Naive thymus-derived CD4-positive, alpha-beta T cell (primary cell): ENCODE data around the gene TUT4. TPM values are rescaled to one million over a fixed set of nuclear protein-coding genes. Genes with fewer than 3 reads are reported as not detected.

Source experiments
- ATAC-seq: fragments of 150-1000 bp; cut with Tn5 transposase; 2 replicates; pipeline ENCODE4 v1.10.0; 2021; ENCODE audit warnings: mild to moderate bottlenecking, moderate library complexity
- CTCF ChIA-PET: fragments of 350-600 bp; sonication (Branson Sonifier 250); formaldehyde crosslinking; loops from one replicate; lab custom pipeline; 2021; ENCODE audit warnings: antibody characterized with exemption; lab: Charles Lee
- POLR2A ChIA-PET: fragments of 350-600 bp; sonication (Branson Sonifier 250); formaldehyde crosslinking; loops from one replicate; lab custom pipeline; 2021; ENCODE audit warnings: antibody characterized with exemption, inconsistent platforms; lab: Charles Lee
- DNase-seq, 9 donors: peaks; one replicate each; pipeline versions ENCODE4 v3.0.0 to v3.0.0-alpha.2; 2020 to 2022; ENCODE audit warnings: mixed read lengths in 1 of 9
- H3K27ac ChIP-seq: one replicate; pipeline ENCODE4 v1.7.0; 2013; ENCODE audit warnings: mild to moderate bottlenecking, low read depth, low read length, moderate library complexity
- H3K27me3 ChIP-seq, 2 donors: one replicate each; pipeline ENCODE4 v1.7.0; 2013; ENCODE audit warnings: low read length in 2 of 2, mild to moderate bottlenecking in 2 of 2, moderate library complexity in 2 of 2; ENCODE audit not compliant: control insufficient read depth in 2 of 2, insufficient read depth in 2 of 2
- H3K36me3 ChIP-seq, 3 experiments: 1 replicate in 2 of 3; 2 replicates in 1 of 3; pipeline ENCODE4 v1.7.0; 2013; ENCODE audit warnings: low read length in 3 of 3, mild to moderate bottlenecking in 3 of 3, moderate library complexity in 1 of 3; ENCODE audit not compliant: insufficient read depth in 3 of 3, control insufficient read depth in 2 of 3
- H3K4me1 ChIP-seq, 2 donors: one replicate each; pipeline ENCODE4 v1.7.0; 2013; ENCODE audit warnings: low read length in 2 of 2, mild to moderate bottlenecking in 2 of 2, moderate library complexity in 1 of 2; ENCODE audit not compliant: control insufficient read depth in 2 of 2, insufficient read depth in 2 of 2
- H3K4me3 ChIP-seq: 2 replicates; pipeline ENCODE4 v1.7.0; 2013; ENCODE audit warnings: mild to moderate bottlenecking, low read length
- H3K9me3 ChIP-seq, 3 experiments: 1 replicate in 2 of 3; 2 replicates in 1 of 3; pipeline ENCODE4 v1.7.0; 2013; ENCODE audit warnings: low read length in 3 of 3; ENCODE audit not compliant: control insufficient read depth in 2 of 3
- H3K27ac Mint-ChIP-seq, 9 donors: one replicate each; pipeline ENCODE4 v1.8.0; 2020 to 2022; ENCODE audit warnings: mixed read lengths in 9 of 9, mild to moderate bottlenecking in 8 of 9, moderate library complexity in 5 of 9, inconsistent platforms in 2 of 9
- H3K27me3 Mint-ChIP-seq, 5 donors: one replicate each; pipeline ENCODE4 v1.8.0; 2021 to 2022; ENCODE audit warnings: mixed read lengths in 5 of 5, mild to moderate bottlenecking in 1 of 5
- H3K36me3 Mint-ChIP-seq, 5 donors: one replicate each; pipeline ENCODE4 v1.8.0; 2020 to 2022; ENCODE audit warnings: mixed read lengths in 5 of 5, mild to moderate bottlenecking in 3 of 5, inconsistent platforms in 1 of 5
- H3K4me1 Mint-ChIP-seq, 7 donors: one replicate each; pipeline ENCODE4 v1.8.0; 2020 to 2022; ENCODE audit warnings: mixed read lengths in 7 of 7, mild to moderate bottlenecking in 3 of 7, inconsistent platforms in 1 of 7
- H3K4me3 Mint-ChIP-seq, 10 donors: one replicate each; pipeline ENCODE4 v1.8.0; 2020 to 2022; ENCODE audit warnings: mild to moderate bottlenecking in 10 of 10, mixed read lengths in 10 of 10, moderate library complexity in 6 of 10, inconsistent platforms in 2 of 10
- H3K9me3 Mint-ChIP-seq, 11 donors: one replicate each; pipeline ENCODE4 v1.8.0; 2020 to 2022; ENCODE audit warnings: mixed read lengths in 11 of 11, mild to moderate bottlenecking in 4 of 11, inconsistent platforms in 1 of 11, moderate library complexity in 1 of 11
- intact Hi-C, 2 donors: fragments of 100-400 bp; cut with micrococcal nuclease; formaldehyde crosslinking; loops; one replicate each; pipeline ENCODE4 v1.15.1; 2023
- polyA plus RNA-seq, 2 donors: library from polyadenylated mRNA; unstranded; fragments of 300-500 nt; fragmentation: Illumina TruSeq; gene quantifications; one replicate each; pipeline ENCODE4 v1.2.3, GENCODE V29; 2021
- total RNA-seq, 6 experiments: library from RNA in 5 of 6; stranded (reverse) in 5 of 6; gene quantifications; 1 replicate in 5 of 6; 2 replicates in 1 of 6; pipeline ENCODE4 v1.2.3 and lab custom pipeline; 2021 to 2026

The TUT4 gene
- total and polyA plus RNA-seq, 7 experiments from 2014 or later: 32.8 to 169 (median 127) TPM

DNA sequence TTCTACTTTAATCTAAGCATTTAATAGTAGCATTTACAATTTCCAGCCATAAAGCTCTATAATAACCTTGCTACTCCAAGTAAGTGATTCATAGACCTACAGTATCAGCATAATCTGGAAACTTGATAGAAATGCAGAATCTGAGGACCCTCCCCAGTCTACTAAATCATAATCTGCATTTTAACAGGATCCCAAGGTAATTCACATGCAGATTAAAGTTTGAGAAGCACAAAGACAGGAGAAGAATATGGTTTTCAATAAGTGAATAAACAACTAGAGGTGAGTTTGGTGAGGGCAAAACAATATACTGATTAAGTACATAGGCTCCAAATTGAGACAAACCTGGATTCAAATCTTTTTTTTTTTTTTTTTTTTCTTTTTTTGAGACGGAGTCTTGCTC is 91.1 kb downstream of the TUT4 start:
- H3K27me3 ChIP-seq: no peaks in the 10 kb centered on the region
- H3K4me1 Mint-ChIP-seq: peaks cover 0 to 4% (median 0%) of the 10 kb centered on the region in 7 donors
- POLR2A ChIA-PET: no interaction called here
- no peaks in the 10 kb centered on the region for H3K9me3 ChIP-seq
- H3K9me3 Mint-ChIP-seq: no peaks in the 10 kb centered on the region
- H3K4me3 Mint-ChIP-seq: no peak overlapping the region
- peaks cover 0 to 9% (median 7%) of the 10 kb centered on the region in 3 experiments for H3K36me3 ChIP-seq
- CTCF ChIA-PET: no interaction called here
- no peak overlapping the region for H3K27ac ChIP-seq
- no peaks in the 10 kb centered on the region for H3K4me1 ChIP-seq
- ATAC-seq (no peak), DNase-seq (no peak)
- H3K36me3 Mint-ChIP-seq: peaks cover 0 to 35% (median 13%) of the 10 kb centered on the region in 5 donors
- no peaks in the 10 kb centered on the region for H3K27me3 Mint-ChIP-seq
- no peak overlapping the region for H3K4me3 ChIP-seq
- peak overlapping the region in 2 of 9 donors; percentile 16 to 38 for H3K27ac Mint-ChIP-seq
- intact Hi-C loops: no loop called here

DNA sequence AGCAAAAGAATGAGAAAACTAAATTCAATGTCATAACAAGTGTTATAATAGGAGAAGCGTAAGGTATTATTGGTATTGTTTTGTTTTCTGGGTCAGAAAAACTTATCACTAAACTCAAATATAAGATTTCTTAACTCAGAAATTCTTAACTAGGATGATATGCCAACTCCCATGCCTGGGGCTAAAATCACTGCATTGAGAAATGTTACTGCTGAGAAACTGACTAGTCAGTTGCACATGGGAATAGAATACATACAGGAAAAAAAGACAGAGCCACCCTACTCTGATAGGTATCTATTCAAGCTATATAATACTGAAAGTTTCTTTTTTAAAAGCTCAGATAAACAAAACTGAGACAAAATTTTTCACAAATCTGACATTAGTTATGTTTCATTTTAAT is 92.2 kb downstream of the TUT4 start:
- DNase-seq: no peak
- intact Hi-C loops: no loop called here
- H3K36me3 Mint-ChIP-seq: peaks cover 0 to 37% (median 17%) of the 10 kb centered on the region in 5 donors
- Histone ChIP-seq H3K27ac (no peak overlapping the region), H3K27me3 (no peaks in the 10 kb centered on the region), H3K4me3 (no peak overlapping the region), H3K4me1 (no peaks in the 10 kb centered on the region), H3K9me3 (no peaks in the 10 kb centered on the region), H3K36me3 (peaks cover 0 to 9% (median 7%) of the 10 kb centered on the region in 3 experiments)
- H3K27me3 Mint-ChIP-seq: no peaks in the 10 kb centered on the region
- ATAC-seq: no peak
- CTCF ChIA-PET: interaction anchor here (0.7 to 0.9 kb wide), 2 partner anchors 44 to 206 kb away, joined by 3 read pairs; no protein-coding TSS in a partner anchor
- POLR2A ChIA-PET: no interaction called here
- peak overlapping the region in 1 of 9 donors; percentile 21 for H3K27ac Mint-ChIP-seq
- no peak overlapping the region for H3K4me3 Mint-ChIP-seq
- H3K9me3 Mint-ChIP-seq: no peaks in the 10 kb centered on the region
- H3K4me1 Mint-ChIP-seq: peaks cover 0 to 4% (median 0%) of the 10 kb centered on the region in 7 donors

DNA sequence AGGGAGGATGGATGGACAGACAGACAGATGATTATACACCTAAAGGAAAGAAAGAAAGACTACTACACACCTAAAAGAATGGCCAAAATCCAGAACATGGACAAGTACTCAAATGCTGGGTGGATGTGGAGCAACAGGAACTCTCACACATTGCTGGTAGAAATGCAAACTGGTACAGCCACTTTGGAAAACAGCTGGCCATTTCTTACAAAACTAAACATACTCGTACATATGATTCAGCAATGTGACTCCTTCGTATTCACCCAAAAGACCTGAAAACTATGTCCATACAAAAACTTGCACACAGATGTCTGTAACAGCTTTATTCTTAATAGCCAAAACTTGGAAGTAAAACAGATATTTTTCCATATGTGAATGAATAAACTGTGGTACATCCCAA is 97.2 kb downstream of the TUT4 start:
- ChIA-PET CTCF (no interaction called here), POLR2A (no interaction called here)
- Histone ChIP-seq H3K27ac (no peak overlapping the region), H3K4me1 (no peaks in the 10 kb centered on the region), H3K9me3 (no peaks in the 10 kb centered on the region), H3K36me3 (peaks cover 0 to 6% (median 0%) of the 10 kb centered on the region in 3 experiments), H3K27me3 (no peaks in the 10 kb centered on the region), H3K4me3 (no peak overlapping the region)
- Mint-ChIP-seq H3K36me3 (peaks cover 0 to 51% (median 33%) of the 10 kb centered on the region in 5 donors), H3K9me3 (no peaks in the 10 kb centered on the region), H3K27ac (peak overlapping the region in 1 of 9 donors; percentile 36), H3K4me1 (peaks cover 0 to 8% (median 3%) of the 10 kb centered on the region in 7 donors), H3K4me3 (no peak overlapping the region), H3K27me3 (no peaks in the 10 kb centered on the region)
- intact Hi-C loops: no loop called here
- ATAC-seq (no peak), DNase-seq (no peak)

DNA sequence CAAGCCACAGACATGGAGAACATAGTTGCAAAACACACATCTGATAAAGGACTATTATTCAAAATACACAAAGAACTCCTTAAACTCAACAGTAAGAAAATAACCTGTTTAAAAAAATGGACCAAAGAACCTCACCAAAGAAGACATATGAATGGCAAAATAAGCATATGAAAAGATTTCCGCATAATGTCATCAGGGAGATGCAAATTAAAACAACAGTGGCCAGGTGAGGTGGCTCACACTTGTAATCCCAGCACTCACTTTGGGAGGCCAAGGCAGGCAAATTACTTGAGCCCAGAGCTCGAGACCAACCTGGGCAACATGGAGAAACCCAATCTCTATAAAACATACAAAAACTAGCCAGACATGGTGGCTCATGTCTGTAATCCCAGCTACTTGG is 98.1 kb downstream of the TUT4 start:
- H3K4me1 Mint-ChIP-seq: peaks cover 0 to 8% (median 3%) of the 10 kb centered on the region in 7 donors
- Histone ChIP-seq H3K9me3 (no peaks in the 10 kb centered on the region), H3K27ac (no peak overlapping the region), H3K4me3 (no peak overlapping the region), H3K4me1 (no peaks in the 10 kb centered on the region), H3K36me3 (peaks cover 0 to 6% (median 0%) of the 10 kb centered on the region in 3 experiments), H3K27me3 (no peaks in the 10 kb centered on the region)
- peak overlapping the region in 1 of 9 donors; percentile 7 for H3K27ac Mint-ChIP-seq
- no peak overlapping the region for H3K4me3 Mint-ChIP-seq
- POLR2A ChIA-PET: interaction anchor here (0.6 kb wide), 1 partner anchor 54 kb away, joined by 3 read pairs; no protein-coding TSS in a partner anchor
- no peaks in the 10 kb centered on the region for H3K9me3 Mint-ChIP-seq
- no peaks in the 10 kb centered on the region for H3K27me3 Mint-ChIP-seq
- ATAC-seq: no peak
- CTCF ChIA-PET: no interaction called here
- H3K36me3 Mint-ChIP-seq: peaks cover 0 to 46% (median 33%) of the 10 kb centered on the region in 5 donors
- DNase-seq: no peak
- intact Hi-C loops: no loop called here

DNA sequence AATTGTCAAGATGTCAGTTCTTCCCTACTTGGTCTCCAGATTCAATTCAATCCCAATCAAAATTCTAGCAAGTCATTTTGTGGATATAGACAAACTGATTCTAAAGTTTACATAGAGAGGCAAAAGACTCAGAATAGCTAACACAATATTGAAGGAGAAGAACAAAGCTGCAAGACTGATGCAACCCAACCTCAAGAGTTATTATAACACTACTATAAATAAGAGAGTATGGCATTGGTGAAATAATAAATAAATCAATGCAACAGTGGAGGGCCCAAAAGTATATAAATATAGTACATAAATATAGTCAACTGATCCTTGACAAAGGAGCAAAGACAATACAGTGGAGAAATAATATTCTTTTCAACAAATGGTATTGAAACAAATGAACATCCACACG is 98.8 kb downstream of the TUT4 start:
- Mint-ChIP-seq H3K9me3 (no peaks in the 10 kb centered on the region), H3K36me3 (peaks cover 0 to 46% (median 33%) of the 10 kb centered on the region in 5 donors), H3K4me3 (no peak overlapping the region), H3K27me3 (no peaks in the 10 kb centered on the region), H3K4me1 (peaks cover 0 to 8% (median 3%) of the 10 kb centered on the region in 7 donors), H3K27ac (no peak overlapping the region)
- Histone ChIP-seq H3K4me1 (no peaks in the 10 kb centered on the region), H3K9me3 (no peaks in the 10 kb centered on the region), H3K4me3 (no peak overlapping the region), H3K36me3 (peaks cover 0 to 6% (median 0%) of the 10 kb centered on the region in 3 experiments), H3K27ac (no peak overlapping the region), H3K27me3 (no peaks in the 10 kb centered on the region)
- CTCF ChIA-PET: interaction anchor here (0.6 kb wide), 1 partner anchor 123 kb away, joined by 3 read pairs; no protein-coding TSS in a partner anchor
- POLR2A ChIA-PET: no interaction called here
- DNase-seq (no peak), ATAC-seq (no peak)
- intact Hi-C loops: no loop called here

DNA sequence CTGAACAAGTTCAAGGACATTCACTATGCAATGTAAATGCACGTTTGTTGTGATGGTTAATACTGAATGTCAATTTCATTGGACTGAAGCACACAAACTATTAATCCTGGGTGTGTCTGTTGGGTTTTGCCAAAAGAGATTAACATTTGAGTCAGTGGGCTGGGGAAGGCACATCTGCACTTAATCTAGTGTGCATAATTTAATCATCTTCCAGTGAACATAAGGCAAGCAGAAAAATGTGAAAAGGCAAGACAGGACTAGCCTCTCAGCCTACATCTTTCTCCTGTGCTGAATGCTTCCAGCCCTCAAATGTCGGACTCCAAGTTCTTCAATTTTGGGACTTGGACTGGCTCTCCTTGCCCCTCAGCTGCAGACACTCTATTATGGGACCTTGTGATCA is 108.4 kb downstream of the TUT4 start:
- Mint-ChIP-seq H3K27me3 (no peaks in the 10 kb centered on the region), H3K4me3 (no peak overlapping the region), H3K4me1 (peaks cover 0 to 8% (median 4%) of the 10 kb centered on the region in 7 donors), H3K9me3 (no peaks in the 10 kb centered on the region), H3K27ac (no peak overlapping the region), H3K36me3 (peaks cover 4 to 35% (median 17%) of the 10 kb centered on the region in 5 donors)
- Histone ChIP-seq H3K9me3 (no peaks in the 10 kb centered on the region), H3K36me3 (peaks cover 0 to 51% (median 26%) of the 10 kb centered on the region in 3 experiments), H3K4me1 (no peaks in the 10 kb centered on the region), H3K27ac (no peak overlapping the region), H3K27me3 (no peaks in the 10 kb centered on the region), H3K4me3 (no peak overlapping the region)
- no peak for ATAC-seq
- no peak for DNase-seq
- POLR2A ChIA-PET: interaction anchor here (0.6 kb wide), 1 partner anchor 36 kb away, joined by 3 read pairs; no protein-coding TSS in a partner anchor
- intact Hi-C loops: no loop called here
- CTCF ChIA-PET: no interaction called here

DNA sequence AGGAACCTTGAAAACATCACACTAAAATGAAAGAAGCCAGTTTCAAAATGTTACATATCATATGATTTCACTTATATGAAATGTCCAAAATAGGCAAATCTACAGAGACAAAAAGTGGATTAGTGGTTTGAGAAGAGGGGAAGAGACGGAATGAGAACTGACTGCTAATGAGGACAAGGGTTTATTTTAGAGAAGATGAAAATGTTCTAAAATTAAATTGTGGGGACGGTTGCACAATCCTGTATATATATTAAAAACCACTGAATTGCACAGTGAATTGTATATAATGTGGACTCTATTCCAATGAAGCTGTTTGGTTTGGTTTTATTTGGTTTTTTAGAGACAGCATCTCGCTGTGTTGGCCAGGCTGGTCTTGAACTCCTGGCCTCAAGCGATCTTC is 112.9 kb downstream of the TUT4 start:
- Mint-ChIP-seq H3K4me1 (peaks cover 0 to 8% (median 4%) of the 10 kb centered on the region in 7 donors), H3K4me3 (no peak overlapping the region), H3K9me3 (no peaks in the 10 kb centered on the region), H3K36me3 (peaks cover 4 to 40% (median 25%) of the 10 kb centered on the region in 5 donors), H3K27me3 (no peaks in the 10 kb centered on the region), H3K27ac (peak overlapping the region in 3 of 9 donors; percentile 23 to 78 (median 43))
- ChIA-PET CTCF (no interaction called here), POLR2A (no interaction called here)
- no peak overlapping the region for H3K27ac ChIP-seq
- H3K9me3 ChIP-seq: no peaks in the 10 kb centered on the region
- H3K36me3 ChIP-seq: peaks cover 8 to 64% (median 13%) of the 10 kb centered on the region in 3 experiments
- no peaks in the 10 kb centered on the region for H3K27me3 ChIP-seq
- DNase-seq: no peak
- ATAC-seq: no peak
- intact Hi-C loops: loop anchor here in 1 of 2 donors (2.0 kb wide), 1 partner anchor 15 kb away; no protein-coding TSS in a partner anchor
- no peak overlapping the region for H3K4me3 ChIP-seq
- H3K4me1 ChIP-seq: no peaks in the 10 kb centered on the region
